GM13976 (cell line): Measurements from ENCODE around the gene GAGE13.
"Not testable (repeated sequence)": the region's sequence is repeated elsewhere in the genome, so short reads cannot be mapped to it uniquely, and the experiment has no call there.

Experiments used
- DNase-seq: peaks from one replicate; pipeline ENCODE4 v3.0.0; 2012; ENCODE audit warnings: low spot score
- CTCF ChIP-seq: IDR thresholded peaks from 2 replicates; pipeline ENCODE4 v1.5.1; 2012; ENCODE audit warnings: borderline replicate concordance, mild to moderate bottlenecking; ENCODE audit not compliant: insufficient read depth; ENCODE audit errors: extremely low read depth, missing control alignments, control extremely low read depth
- in situ Hi-C: fragments of 300-500 bp; cut with MboI; formaldehyde crosslinking; loops from one replicate; pipeline ENCODE4 v1.12.0; 2022; ENCODE audit warnings: low sequenced_read_pairs, mixed read lengths, inconsistent platforms; ENCODE audit not compliant: unreplicated experiment

GAGE13 gene

GRCh38 chrX:49291615-49292337, 39.6 kb upstream of the GAGE13 start:
- DNase-seq = peak; percentile 60
- peak; percentile 58 for TF ChIP-seq CTCF
- in situ Hi-C loops = no loop called here

GRCh38 chrX:49292400-49293362, 38.7 kb upstream of the GAGE13 start:
- in situ Hi-C loops = no loop called here
- TF ChIP-seq CTCF = no peak

DNA sequence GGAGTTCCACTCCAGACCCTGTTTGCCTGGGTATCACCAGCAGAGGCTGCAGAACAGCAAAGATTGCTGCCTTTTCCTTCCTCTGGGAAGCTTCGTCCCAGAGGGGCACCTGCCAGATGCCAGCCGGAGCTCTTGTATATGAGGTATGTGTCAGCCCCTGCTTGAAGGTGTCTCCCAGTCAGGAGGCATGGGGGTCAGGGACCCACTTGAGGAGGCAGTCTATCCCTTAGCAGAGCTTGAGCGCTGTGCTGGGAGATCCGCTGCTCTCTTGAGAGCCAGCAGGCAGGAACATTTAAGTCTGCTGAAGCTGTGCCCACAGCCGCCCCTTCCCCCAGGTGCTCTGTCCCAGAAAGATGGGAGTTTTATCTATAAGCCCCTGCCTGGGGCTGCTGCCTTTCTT, 32.1 kb upstream of the GAGE13 start:
- DNase-seq, in situ Hi-C loops: not testable (repeated sequence)

More at GRCh38 chrX:49292400-49293362, 38.7 kb upstream of the GAGE13 start:
- DNase-seq = no peak

GRCh38 chrX:49300703-49301102, 30.7 kb upstream of the GAGE13 start:
- no peak for TF ChIP-seq CTCF
- no peak for DNase-seq
- in situ Hi-C loops = no loop called here

DNA sequence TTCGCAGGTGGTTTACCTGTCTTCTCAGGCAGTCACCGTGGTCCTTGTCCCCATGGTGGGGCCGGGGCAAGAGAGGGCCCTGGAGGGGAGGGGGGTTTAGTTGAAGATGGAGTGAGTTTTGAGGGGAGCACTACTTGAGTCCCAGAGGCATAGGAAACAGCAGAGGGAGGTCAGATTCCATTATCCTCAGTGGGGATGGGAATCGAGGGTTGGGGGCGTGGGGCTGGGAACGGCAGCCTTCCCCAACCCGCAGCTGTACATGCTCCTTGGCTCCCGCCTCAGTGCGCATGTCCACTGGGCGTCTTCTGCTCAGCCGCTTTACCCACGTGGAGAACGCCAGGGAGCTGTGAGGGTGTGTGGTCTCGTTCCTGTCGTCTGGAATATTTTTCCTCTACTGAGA, 28.0 kb upstream of the GAGE13 start, which contains the start of gene GAGE10:
Gene GAGE10 (plus strand): TSS at position 301 of the 400 bp plus-strand sequence. CDS start 1,214 bp downstream, outside the sequence.
- DNase-seq = no peak
- in situ Hi-C loops = no loop called here
- no peak for TF ChIP-seq CTCF

- in situ Hi-C loops, DNase-seq: not testable (repeated sequence)
Measured at GRCh38 chrX:49307775-49308174, 23.6 kb upstream of the GAGE13 start.

DNA sequence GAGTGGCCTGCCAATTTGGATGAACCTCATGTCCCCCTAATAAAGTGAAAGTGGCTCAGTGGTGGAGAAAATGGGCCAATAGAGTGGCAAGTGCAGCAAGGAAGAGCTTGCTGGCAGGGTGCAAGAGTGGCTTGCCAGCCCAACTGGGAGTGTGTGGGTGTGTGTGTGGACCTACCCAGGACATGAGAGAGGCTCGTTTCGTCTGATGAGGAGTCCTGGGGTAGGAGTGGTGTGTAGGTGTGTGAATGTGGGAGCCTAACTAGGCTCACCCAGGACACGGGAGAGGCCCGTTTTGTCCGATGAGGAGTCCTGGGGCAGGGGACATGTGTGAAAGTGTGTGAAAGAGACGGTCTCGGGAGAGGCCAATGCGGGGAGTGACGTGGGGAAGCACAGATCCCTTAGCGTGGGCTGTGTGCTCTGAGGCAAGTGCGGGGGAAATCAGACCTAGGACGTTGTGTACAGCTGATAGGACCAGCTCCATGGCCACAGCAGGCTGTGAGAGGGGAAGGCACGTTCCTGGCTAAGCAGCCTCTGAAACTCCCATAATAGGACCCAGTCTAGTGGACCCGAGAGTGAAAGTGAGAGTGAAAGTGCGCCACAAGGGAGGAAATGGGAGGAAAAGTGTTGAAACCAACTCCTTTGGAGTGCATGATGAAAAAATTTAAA, 22.6 kb upstream of the GAGE13 start:
- in situ Hi-C loops = no loop called here
- no peak for TF ChIP-seq CTCF
- no peak for DNase-seq
